Kidney capillary endothelial cell (primary cell): ENCODE measurements around the gene HOTAIR.

Experiments used
- DNase-seq: peaks from one replicate; pipeline ENCODE4 v3.0.0-alpha.2; 2018; ENCODE audit warnings: low spot score

The HOTAIR gene

GRCh38 chr12:53960187-53961024 lies 14.3 kb downstream of the HOTAIR start:
- DNase-seq = no peak

- DNase-seq = no peak
Observed at GRCh38 chr12:53959314-53959713, 15.4 kb downstream of the HOTAIR start.

GRCh38 chr12:53958128-53958527 lies 16.6 kb downstream of the HOTAIR start:
- DNase-seq = no peak

GRCh38 chr12:53956914-53957536 lies 17.7 kb downstream of the HOTAIR start:
- DNase-seq = no peak

GRCh38 chr12:53956251-53956887 lies 18.4 kb downstream of the HOTAIR start:
- no peak for DNase-seq

- DNase-seq = no peak
Observed at GRCh38 chr12:53955776-53956250, 18.9 kb downstream of the HOTAIR start.

- no peak for DNase-seq
Observed at GRCh38 chr12:53955036-53955775, 19.5 kb downstream of the HOTAIR start.

GRCh38 chr12:53954694-53955035 lies 20.1 kb downstream of the HOTAIR start, which contains the start of gene HOXC12:
HOXC12 (plus strand) TSS chr12:53954903; CDS start chr12:53954930, 27 bp downstream.
- no peak for DNase-seq

- DNase-seq = no peak
Observed at GRCh38 chr12:53953831-53954693, 20.7 kb downstream of the HOTAIR start.

GRCh38 chr12:53952871-53953734 lies 21.7 kb downstream of the HOTAIR start:
- DNase-seq = no peak

GRCh38 chr12:53952335-53952694 lies 22.4 kb downstream of the HOTAIR start:
- DNase-seq = no peak

- no peak for DNase-seq
Observed at GRCh38 chr12:53951577-53952334, 23.0 kb downstream of the HOTAIR start.

GRCh38 chr12:53950789-53951576 lies 23.8 kb downstream of the HOTAIR start:
- DNase-seq = no peak

- DNase-seq = no peak
Observed at GRCh38 chr12:53950437-53950773, 24.3 kb downstream of the HOTAIR start.

- DNase-seq = no peak
Observed at GRCh38 chr12:53949631-53950436, 24.9 kb downstream of the HOTAIR start.

- no peak for DNase-seq
Observed at GRCh38 chr12:53948650-53949593, 25.8 kb downstream of the HOTAIR start.

- DNase-seq = no peak
Observed at GRCh38 chr12:53947743-53948142, 27.0 kb downstream of the HOTAIR start.
